OCI-LY7 (cell line): Measurements from ENCODE around the gene ARL6IP5.

Experiments used
- EZH2phosphoT487 ChIP-seq: fragments of 200-600 bp; sonication (generic); IDR thresholded peaks from 2 replicates; pipeline ENCODE4 v1.6.1; 2018; ENCODE audit warnings: low read depth, borderline replicate concordance, mild to moderate bottlenecking, mixed run types, antibody characterized with exemption, low read length, moderate library complexity, mixed read lengths
- TF ChIP-seq, protein P1 (sequence below): fragments of 200-600 bp; sonication (generic); conservative IDR thresholded peaks from 2 replicates; pipeline ENCODE4 v1.5.1; 2014; ENCODE audit warnings: mild to moderate bottlenecking, antibody characterized with exemption, low read length, moderate library complexity, mixed read lengths

DNA sequence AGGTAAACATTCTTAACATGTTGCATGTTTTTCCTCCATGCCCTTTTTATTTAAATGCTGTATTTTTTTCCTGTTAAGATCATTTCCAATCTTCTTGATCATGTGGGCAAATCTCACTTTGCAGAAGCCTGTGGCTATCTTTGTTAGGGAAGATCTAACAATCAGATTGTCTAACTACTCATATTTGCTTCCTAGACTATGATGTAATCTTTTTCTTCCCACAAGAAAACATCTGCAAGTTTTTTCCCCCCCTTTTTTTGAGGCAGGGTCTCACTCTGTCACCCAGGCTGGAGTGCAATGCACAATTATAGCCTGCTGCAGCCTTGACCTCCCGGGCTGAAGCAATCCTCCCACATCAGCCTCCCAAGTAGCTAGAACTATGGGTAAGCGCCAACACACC is 52.7 kb downstream of the ARL6IP5 start:
- TF ChIP-seq, protein P1, sequence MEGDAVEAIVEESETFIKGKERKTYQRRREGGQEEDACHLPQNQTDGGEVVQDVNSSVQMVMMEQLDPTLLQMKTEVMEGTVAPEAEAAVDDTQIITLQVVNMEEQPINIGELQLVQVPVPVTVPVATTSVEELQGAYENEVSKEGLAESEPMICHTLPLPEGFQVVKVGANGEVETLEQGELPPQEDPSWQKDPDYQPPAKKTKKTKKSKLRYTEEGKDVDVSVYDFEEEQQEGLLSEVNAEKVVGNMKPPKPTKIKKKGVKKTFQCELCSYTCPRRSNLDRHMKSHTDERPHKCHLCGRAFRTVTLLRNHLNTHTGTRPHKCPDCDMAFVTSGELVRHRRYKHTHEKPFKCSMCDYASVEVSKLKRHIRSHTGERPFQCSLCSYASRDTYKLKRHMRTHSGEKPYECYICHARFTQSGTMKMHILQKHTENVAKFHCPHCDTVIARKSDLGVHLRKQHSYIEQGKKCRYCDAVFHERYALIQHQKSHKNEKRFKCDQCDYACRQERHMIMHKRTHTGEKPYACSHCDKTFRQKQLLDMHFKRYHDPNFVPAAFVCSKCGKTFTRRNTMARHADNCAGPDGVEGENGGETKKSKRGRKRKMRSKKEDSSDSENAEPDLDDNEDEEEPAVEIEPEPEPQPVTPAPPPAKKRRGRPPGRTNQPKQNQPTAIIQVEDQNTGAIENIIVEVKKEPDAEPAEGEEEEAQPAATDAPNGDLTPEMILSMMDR, result no peak
- no peak for TF ChIP-seq EZH2phosphoT487
